Transverse colon (tissue), 4 donors: Measurements from ENCODE around the gene OR2V2. TPM values are rescaled to one million over a fixed set of nuclear protein-coding genes. Genes with fewer than 3 reads are reported as not detected.
"Not testable (repeated sequence)": the region's sequence is repeated elsewhere in the genome, so short reads cannot be mapped to it uniquely, and the experiment has no call there.

Experiments
- DNase-seq: peaks from one replicate; pipeline ENCODE4 v3.0.0-alpha.2; 2019
- H3K27ac ChIP-seq, 4 donors: fragments of 200-600 bp; sonication (generic); 2 replicates each; pipeline ENCODE4 v1.5.1; 2016 to 2018; ENCODE audit warnings: inconsistent platforms in 4 of 4
- H3K27me3 ChIP-seq: fragments of 200-600 bp; sonication (generic); 2 replicates; pipeline ENCODE4 v1.5.1; 2017; ENCODE audit warnings: inconsistent platforms
- H3K36me3 ChIP-seq, 4 donors: fragments of 200-600 bp; sonication (generic); 2 replicates each; pipeline ENCODE4 v1.5.1; 2017 to 2019; ENCODE audit warnings: inconsistent platforms in 4 of 4
- H3K4me1 ChIP-seq, 4 donors: fragments of 200-600 bp; sonication (generic); 2 replicates each; pipeline ENCODE4 v1.5.1; 2017 to 2020; ENCODE audit warnings: inconsistent platforms in 4 of 4
- H3K4me3 ChIP-seq, 4 donors: fragments of 200-600 bp; sonication (generic); 1 replicate in 1 of 4; 2 replicates in 3 of 4; pipeline versions ENCODE4 v1.5.1 to v1.6.1; 2017 to 2019; ENCODE audit warnings: inconsistent platforms in 4 of 4
- H3K9me3 ChIP-seq, 2 donors: fragments of 200-600 bp; sonication (generic); 2 replicates each; pipeline ENCODE4 v1.5.1; 2017 to 2019; ENCODE audit warnings: inconsistent platforms in 2 of 2
- EP300 ChIP-seq: sonication (generic); formaldehyde crosslinking; IDR thresholded peaks from one replicate; pipeline ENCODE4 v1.6.1; 2017; ENCODE audit warnings: antibody characterized with exemption, low read depth
- POLR2A ChIP-seq: fragments of 450-650 bp; IDR thresholded peaks from one replicate; pipeline ENCODE4 v1.6.1; 2016; ENCODE audit warnings: antibody characterized with exemption, mild to moderate bottlenecking, moderate library complexity
- POLR2AphosphoS5 ChIP-seq, 3 donors: sonication (generic); formaldehyde crosslinking; IDR thresholded peaks; one replicate each; pipeline ENCODE4 v1.6.1; 2016; ENCODE audit warnings: antibody characterized with exemption in 3 of 3
- WGBS, 2 donors: methylation state at CpG; one replicate each; pipeline ENCODE4 v1.1.5; 2018; ENCODE audit warnings: low coverage in 1 of 2; 5-methylcytosine and 5-hydroxymethylcytosine counted together
- in situ Hi-C, 4 donors: fragments of 200-750 bp; cut with MboI; loops; one replicate each; pipeline versions ENCODE4 v1.15.0 to v1.15.1; 2017; ENCODE audit warnings: low sequenced_read_pairs in 3 of 4, low pct_ligation_motif_present in 1 of 4, low pct_unique_long_range_greater_than_20kb in 1 of 4
- intact Hi-C: fragments of 100-400 bp; cut with DNase I; formaldehyde crosslinking; loops from one replicate; pipeline ENCODE4 v1.15.1; 2023; ENCODE audit warnings: low total_unique reads
- total RNA-seq, 4 donors: library from RNA; depleted of rRNA; stranded (reverse); fragments of >200 nt; gene quantifications; one replicate each; pipeline ENCODE4 v1.1.0, GENCODE V29; 2016
- TF ChIP-seq, protein P1 (sequence below), 5 experiments: fragments of 200-600 bp in 3 of 5; fragments of 450-650 bp in 2 of 5; sonication (generic) in 3 of 5; IDR thresholded peaks; 1 replicate in 2 of 5; 2 replicates in 3 of 5; pipeline ENCODE4 v1.5.1; 2016 to 2017; ENCODE audit warnings: antibody characterized with exemption in 5 of 5, inconsistent platforms in 3 of 5, mild to moderate bottlenecking in 2 of 5, moderate library complexity in 1 of 5

The OR2V2 gene
- total RNA-seq, 4 donors from 2014 or later = not detected

DNA sequence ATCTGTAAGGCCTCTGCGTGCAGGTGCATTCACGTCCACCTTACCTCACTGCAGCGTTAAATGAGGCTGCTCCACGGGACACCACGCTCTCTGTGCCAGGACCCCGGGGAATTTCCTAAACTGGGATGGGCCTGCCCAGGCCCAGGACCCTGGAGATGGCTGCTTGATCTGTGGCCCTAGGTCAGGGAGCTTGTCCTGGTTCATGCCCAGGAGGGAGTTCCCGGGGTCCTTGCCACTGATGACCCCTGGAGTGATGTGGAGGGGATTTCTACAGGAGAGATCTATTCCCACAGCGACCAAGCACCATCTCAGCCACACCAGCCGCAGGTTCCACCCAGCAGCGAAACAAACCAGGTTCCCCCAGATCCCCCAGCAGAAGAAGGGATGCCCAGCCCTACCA is 19.9 kb upstream of the OR2V2 start:
- Histone ChIP-seq H3K36me3 (no peaks in the 10 kb centered on the region), H3K27me3 (peaks cover 64% of the 10 kb centered on the region), H3K27ac (no peak overlapping the region), H3K9me3 (no peaks in the 10 kb centered on the region), H3K4me3 (no peak overlapping the region), H3K4me1 (no peaks in the 10 kb centered on the region)
- WGBS, 2 donors = 85% methylated on average over 9 of the region's 10 CpGs; no CpG with 5 or more reads in 1 of the 2 donors
- in situ Hi-C loops = no loop called here
- intact Hi-C loops = no loop called here
- TF ChIP-seq EP300 (no peak), POLR2AphosphoS5 (IDR thresholded peaks at IDR 0.05) (no peak), POLR2A (no peak)
- TF ChIP-seq, protein P1, sequence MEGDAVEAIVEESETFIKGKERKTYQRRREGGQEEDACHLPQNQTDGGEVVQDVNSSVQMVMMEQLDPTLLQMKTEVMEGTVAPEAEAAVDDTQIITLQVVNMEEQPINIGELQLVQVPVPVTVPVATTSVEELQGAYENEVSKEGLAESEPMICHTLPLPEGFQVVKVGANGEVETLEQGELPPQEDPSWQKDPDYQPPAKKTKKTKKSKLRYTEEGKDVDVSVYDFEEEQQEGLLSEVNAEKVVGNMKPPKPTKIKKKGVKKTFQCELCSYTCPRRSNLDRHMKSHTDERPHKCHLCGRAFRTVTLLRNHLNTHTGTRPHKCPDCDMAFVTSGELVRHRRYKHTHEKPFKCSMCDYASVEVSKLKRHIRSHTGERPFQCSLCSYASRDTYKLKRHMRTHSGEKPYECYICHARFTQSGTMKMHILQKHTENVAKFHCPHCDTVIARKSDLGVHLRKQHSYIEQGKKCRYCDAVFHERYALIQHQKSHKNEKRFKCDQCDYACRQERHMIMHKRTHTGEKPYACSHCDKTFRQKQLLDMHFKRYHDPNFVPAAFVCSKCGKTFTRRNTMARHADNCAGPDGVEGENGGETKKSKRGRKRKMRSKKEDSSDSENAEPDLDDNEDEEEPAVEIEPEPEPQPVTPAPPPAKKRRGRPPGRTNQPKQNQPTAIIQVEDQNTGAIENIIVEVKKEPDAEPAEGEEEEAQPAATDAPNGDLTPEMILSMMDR (IDR thresholded peaks at IDR 0.05) = no peak
- DNase-seq = no peak

DNA sequence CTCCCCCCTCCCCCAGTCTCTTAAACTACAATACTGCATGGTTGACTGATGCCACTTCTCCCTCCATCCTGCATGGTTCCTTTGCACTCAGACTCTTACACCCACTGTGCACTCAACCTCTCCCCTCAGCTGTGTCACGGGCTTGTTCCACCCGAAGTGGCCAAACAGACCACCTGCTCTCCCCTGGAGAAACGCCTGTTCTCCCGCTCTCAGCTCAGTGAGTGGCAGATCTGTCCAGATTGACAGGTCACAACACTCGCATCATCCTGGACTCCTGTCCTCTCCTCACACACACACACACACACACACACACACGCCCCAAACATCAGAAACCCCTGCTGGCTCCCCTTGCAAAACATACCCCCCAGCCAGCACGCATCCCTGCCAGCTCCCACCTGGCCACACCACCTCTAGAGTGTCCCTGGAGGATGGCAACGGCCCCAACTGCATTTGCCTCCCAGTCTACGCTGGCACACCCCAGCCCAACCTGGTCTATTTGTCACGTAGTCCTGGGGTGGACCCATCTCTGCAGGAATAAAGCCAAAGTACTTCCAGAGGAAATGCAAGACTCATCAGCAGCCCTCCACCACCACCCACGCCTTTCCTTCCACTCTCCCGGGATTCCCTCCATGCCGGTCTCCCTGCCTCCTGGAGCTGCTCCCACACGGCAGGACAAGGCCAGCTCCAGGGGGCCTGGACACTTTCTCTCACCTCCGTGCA is 19.3 kb upstream of the OR2V2 start:
- Histone ChIP-seq H3K4me1 (no peaks in the 10 kb centered on the region), H3K36me3 (no peaks in the 10 kb centered on the region), H3K9me3 (no peaks in the 10 kb centered on the region), H3K27ac (no peak overlapping the region), H3K27me3 (peaks cover 66% of the 10 kb centered on the region), H3K4me3 (no peak overlapping the region)
- in situ Hi-C loops = no loop called here
- intact Hi-C loops = no loop called here
- no peak for TF ChIP-seq POLR2A
- TF ChIP-seq POLR2AphosphoS5 (IDR thresholded peaks at IDR 0.05) = no peak
- TF ChIP-seq, protein P1 (IDR thresholded peaks at IDR 0.05) = no peak
- no peak for DNase-seq
- WGBS, 2 donors = 63 to 78% methylated on average over 3 to 15 of the region's 15 CpGs

DNA sequence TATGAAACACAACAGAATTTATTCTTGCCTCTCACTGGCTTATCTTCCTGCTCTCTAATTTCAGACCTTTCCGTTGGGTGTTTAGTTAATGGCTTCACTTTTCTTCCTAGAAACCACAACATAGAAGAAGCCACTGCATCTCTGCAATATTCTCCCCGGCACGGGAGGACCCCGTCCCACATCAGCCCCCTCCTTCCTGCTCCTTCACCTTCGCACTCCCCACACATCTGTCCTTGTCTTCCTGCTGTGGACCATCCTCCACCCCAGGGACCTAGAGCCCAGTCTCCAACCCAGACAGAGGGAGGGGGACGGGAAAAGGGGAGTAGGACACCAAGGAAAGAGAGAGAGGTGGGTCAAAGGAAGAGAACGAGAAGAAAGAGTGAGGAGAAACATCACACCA is 17.8 kb upstream of the OR2V2 start:
- DNase-seq = no peak
- intact Hi-C loops (no loop called here), in situ Hi-C loops (no loop called here)

DNA sequence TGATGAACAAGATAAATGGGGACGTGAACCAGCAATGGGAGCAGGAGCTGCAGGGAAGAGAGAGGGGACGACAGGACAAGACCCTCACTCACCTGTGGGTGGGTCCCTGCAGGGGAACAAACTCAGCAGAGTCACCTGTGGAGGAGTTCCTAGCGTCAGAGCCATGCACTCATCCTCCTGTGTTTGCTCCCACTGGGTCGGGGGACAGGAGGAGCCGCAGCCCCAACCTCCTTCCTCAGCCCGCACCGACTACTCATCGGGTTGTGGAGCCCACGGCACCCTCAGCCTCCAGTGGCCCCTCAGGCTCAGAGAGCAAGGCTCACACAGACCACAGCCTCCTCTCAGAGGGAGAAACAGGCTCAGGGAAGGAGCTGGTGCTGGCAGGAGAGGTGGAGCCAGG is 17.3 kb upstream of the OR2V2 start:
- in situ Hi-C loops, H3K9me3 ChIP-seq, H3K4me3 ChIP-seq, DNase-seq, H3K36me3 ChIP-seq, H3K27ac ChIP-seq, intact Hi-C loops, H3K4me1 ChIP-seq: not testable (repeated sequence)
- 70% methylated on average over 9 of the region's 9 CpGs; no CpG with 5 or more reads in 1 of the 2 donors for WGBS, 2 donors
- H3K27me3 ChIP-seq = peaks cover 62% of the 10 kb centered on the region

More for the DNA sequence above, 17.8 kb upstream of the OR2V2 start:
- H3K36me3 ChIP-seq = no peaks in the 10 kb centered on the region
- H3K27me3 ChIP-seq = peaks cover 62% of the 10 kb centered on the region
- no peak overlapping the region for H3K27ac ChIP-seq
- no peaks in the 10 kb centered on the region for H3K4me1 ChIP-seq
- WGBS, 2 donors = 50 to 55% methylated on average over 6 to 7 of the region's 7 CpGs
- H3K4me3 ChIP-seq = no peak overlapping the region
- TF ChIP-seq, protein P1 (IDR thresholded peaks at IDR 0.05) = no peak
- TF ChIP-seq EP300 (no peak), POLR2A (no peak), POLR2AphosphoS5 (IDR thresholded peaks at IDR 0.05) (no peak)
- H3K9me3 ChIP-seq = no peaks in the 10 kb centered on the region
